Renal cortex interstitium (tissue), 11 donors: Measurements from ENCODE around the gene DYRK3. TPM values are rescaled to one million over a fixed set of nuclear protein-coding genes. Genes with fewer than 3 reads are reported as not detected.

ENCODE experiments used
- DNase-seq, 11 donors: peaks; one replicate each; pipeline ENCODE4 v3.0.0-alpha.2; 2013; ENCODE audit warnings: low read depth in 9 of 11, low spot score in 4 of 11; ENCODE audit errors: extremely low read depth in 1 of 11
- polyA plus RNA-seq, 3 donors: library from polyadenylated mRNA; unstranded; fragments of 120-200 nt; gene quantifications; one replicate each; pipeline ENCODE4 v1.2.1, GENCODE V29; 2013; ENCODE audit not compliant: insufficient read length in 3 of 3

Gene DYRK3
- polyA plus RNA-seq, 3 donors, result 8.5 to 8.8 (median 8.6) TPM

DNA sequence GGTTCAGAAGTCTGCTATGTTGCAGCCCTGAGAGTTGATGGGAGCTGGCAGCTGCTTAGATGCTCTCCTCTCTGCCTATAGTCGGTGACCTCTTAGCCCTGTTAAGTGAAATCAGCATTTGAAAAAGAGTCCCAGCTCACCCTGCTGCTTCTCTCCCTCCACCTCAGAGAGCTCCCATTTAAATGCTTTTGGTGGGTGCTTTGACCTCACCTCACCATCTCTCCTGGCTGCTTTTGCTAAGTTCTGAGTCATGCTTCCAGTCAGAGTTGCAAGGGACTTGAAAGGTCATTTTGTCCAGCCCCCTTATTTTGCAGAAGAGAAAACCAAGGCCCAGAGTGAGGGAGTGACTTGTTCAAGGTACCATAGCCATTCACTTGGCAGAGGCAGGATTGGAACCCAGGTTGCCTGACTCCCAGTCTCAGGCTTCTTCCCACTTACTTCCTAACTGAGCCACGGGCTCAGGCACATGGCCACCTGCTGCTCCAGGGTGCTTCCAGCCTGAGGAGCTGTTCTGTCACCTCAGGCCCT, 52.6 kb downstream of the DYRK3 start:
- DNase-seq, result no peak

DNA sequence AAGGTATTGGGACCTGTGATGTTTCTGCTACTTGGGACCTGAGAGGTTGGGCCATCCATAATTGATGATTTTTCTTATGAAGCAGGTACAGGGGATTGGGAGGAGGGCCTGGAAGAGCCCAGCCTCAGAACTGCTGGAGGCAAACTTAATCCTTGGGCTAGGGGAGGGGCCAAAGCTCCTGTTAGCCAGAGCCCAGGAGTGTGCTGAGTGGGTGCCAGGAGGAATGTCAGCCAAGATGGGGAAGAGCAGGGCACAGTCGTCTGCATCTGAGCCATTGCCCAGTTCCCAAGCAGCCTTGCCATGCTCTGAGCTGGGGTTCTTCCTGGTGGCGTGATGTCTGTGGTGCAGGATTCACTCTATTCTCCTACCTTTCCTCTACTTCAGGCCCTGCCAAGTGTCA, 55.2 kb downstream of the DYRK3 start:
- DNase-seq, result no peak

DNA sequence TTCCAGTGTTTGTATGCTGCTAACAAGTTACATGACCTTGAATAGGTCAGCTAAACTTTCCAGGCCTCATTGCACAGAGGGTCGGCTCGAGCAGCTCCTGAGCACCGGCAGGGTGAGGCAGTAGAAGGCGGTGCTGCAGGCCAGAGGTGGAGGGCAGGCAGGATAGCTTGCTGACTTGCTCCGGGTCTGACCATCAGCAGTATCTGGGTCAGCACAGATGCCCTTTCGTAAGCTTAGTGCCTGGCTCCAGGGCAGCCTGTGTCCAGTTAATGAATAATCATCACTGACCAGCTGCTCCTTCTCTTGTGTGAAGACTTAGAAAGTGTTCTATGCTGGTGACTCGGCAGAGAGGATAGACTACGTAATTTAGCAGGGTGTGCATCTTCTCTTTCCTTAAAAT, 56.3 kb downstream of the DYRK3 start:
- DNase-seq, result no peak

DNA sequence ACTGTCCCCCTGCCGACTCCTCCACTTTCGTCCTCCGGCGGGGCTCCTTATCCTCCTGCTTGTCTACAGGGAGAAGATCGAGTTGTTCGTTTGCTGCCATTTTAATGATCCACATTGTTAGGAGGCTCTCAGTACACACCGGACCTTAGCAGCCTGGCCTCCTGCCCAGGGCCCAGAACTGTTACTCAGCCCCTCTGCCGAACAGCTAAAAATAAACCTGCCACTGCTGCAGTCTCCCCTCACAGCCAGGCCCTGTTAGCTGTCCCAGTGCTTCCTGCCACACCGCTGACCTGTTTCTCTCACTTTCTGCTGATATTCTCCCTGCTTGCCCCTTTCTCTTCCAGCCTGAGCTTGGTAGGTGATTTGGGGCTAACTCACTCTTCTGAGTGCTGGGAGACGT, 57.7 kb downstream of the DYRK3 start:
- no peak for DNase-seq

DNA sequence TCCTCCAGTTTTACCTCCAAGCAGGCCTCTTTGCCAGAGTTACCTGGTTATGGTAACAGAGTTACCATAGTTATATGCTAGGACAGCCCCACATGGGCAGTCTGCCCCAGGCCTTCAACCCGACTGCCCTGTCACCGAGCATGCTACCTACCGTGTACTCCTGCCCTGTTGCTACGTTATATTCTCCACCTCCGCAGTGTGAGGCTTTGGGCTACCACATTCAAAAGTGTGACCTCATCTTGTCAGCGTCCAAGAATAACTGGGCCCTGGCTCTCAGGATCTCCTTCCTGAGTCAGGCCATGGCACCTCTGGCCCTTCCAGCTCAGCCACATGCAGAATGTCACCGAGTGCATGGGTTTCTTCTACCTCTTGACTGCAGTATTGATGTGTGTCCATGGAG, 58.3 kb downstream of the DYRK3 start:
- no peak for DNase-seq

DNA sequence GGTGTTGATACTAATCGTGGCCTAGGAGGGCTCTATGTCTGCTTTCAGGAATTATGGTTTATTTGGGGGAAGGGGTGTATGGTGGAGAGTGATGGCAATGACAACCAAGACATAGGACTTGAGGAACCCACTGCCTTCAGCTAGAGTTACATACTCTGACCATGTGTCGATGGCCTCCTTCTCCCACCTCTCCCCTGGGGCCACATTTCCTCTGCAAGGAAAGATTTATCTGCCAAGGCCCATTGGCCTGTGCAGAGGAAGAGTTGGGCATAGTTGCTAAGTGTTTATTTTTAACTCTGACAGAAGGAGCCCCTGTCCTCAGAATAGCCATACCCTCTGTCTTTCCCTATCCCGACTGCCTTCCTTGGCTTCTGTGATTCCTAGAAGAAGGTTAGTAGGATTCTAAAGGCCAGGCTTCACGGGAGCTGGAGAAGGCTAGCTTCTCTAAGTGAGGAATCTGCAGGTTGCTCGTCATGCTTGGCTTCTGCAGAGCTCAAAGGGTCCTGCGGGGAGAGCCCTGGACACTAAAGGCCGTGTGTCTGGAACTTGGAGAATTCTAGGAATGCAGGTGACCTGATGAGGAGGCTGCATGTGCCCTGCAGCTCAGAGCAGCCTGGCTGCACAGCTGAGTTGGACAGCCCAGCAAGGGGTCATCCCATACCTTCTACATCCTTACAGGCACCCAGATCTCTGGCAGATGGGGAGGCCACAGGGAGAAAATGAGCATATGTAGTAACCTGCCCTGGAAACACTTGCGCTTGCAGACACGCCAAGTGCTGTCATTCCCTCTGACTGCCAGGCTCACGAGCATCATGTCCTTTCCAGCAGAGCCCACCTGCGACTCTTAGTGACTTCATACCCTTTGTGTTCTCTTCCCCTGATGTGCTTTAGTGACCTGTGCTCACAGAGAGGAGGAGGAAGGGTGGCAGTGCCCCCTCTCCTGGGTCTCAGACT, 59.1 kb downstream of the DYRK3 start:
- no peak for DNase-seq

DNA sequence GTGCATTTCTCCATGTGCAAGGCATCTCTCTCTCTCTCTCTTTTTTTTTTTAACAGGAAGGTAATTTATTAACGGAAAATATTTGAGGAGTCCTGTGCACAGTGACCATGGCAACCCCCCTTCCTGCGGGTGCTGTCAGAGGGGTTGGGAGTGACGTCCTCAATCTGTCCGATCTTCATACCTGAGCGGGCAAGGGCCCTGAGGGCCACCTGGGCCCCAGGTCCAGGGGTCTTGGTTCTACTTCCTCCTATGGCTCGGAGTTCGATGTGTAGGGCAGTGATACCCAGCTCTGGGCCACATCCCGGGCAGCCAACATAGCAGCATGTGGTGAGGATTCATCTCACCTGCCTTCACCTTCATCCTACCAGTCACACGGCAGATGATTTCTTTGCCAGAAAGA, 60.4 kb downstream of the DYRK3 start:
- no peak for DNase-seq

DNA sequence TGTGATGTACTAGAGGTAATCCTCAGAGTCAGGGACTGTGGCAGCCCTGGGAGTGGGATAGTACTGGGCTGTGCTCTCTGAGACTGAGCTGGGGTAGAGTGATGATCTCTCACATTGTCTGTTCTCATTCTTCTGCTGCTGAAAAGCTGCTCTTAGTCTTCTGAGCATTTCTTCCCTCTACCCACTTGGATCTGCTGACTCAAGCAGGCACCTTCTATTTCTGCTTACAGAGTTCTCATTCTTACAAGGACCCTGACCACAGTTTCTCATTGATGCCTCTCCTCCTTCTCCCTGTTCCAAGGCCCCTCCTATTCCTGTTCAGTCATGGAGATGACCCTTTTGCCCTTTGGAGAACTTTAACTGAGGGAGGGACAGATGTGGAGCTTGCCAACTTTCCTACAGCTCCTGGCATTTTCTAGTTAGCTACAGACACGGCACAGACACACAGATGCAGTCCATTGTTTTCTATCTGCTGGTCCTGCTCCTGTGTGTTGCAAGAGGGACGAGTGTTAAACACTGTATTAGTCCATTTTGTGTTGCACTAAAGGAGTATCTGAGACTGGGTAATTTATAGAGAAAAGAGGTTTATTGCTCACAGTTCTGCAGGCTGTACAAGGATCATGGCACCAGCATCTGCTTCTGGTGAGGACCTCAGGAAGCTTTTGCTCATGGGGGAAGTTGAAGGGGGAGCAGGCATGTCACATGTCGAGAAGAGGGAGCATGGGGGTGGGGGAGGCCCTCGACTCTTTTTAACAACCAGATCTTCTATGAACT, 61.7 kb downstream of the DYRK3 start:
- no peak for DNase-seq

DNA sequence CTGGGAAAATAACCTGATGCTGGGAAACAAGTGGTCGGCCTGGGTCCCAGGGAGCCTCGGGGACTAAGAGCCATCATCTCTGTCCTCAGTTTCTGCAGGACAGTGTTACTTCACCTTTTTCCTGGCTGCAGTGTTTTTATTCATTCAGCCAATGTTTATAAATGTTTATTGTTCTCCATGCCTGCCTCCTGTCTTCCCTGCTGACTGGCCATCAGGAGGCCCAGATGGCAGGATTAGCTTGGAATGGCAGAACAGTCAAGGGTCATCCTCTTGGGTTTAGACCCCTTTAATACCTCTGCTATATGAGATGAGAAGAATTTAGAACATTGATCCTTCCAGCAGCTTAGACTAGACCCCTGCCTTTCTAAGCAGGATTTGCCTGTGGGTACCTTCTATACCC, 62.7 kb downstream of the DYRK3 start:
- DNase-seq, result no peak

Other genes with a start within 250 kb of the DYRK3 start
- 1 to 10 TPM; 4.1 to 5.7 (median 5.6) TPM for gene IKBKE, start 165.1 kb upstream of the DYRK3 start, polyA plus RNA-seq
- gene RASSF5, start 128.0 kb upstream of the DYRK3 start, polyA plus RNA-seq, result 1 to 10 TPM; 4.5 to 6.1 (median 5.0) TPM
- gene EIF2D, start 23.1 kb upstream of the DYRK3 start, polyA plus RNA-seq, result 10 to 100 TPM; 77.8 to 93.1 (median 86.7) TPM
- gene MAPKAPK2, start 49.4 kb downstream of the DYRK3 start, polyA plus RNA-seq, result 10 to 100 TPM; 73.7 to 86.1 (median 78.5) TPM
- 1 to 10 TPM in 1 of 3 donors, under 1 TPM in 2; 0.65 to 1.5 (median 0.68) TPM for gene IL19, start 135.2 kb downstream of the DYRK3 start, polyA plus RNA-seq
- gene IL10, start 137.0 kb downstream of the DYRK3 start, polyA plus RNA-seq, result under 1 TPM; 0.39 to 0.65 (median 0.40) TPM
- not detected for gene IL20, start 230.1 kb downstream of the DYRK3 start, polyA plus RNA-seq